HG03571 (cell line): Measurements from ENCODE around the gene CAPG.

Source experiments
- ATAC-seq: cut with Tn5 transposase; IDR thresholded peaks from one replicate; pipeline ENCODE4 v1.9.1; 2021; ENCODE audit not compliant: unreplicated experiment

Gene CAPG

GRCh38 chr2:85439025-85439472 lies 28.9 kb upstream of the CAPG start:
- no peak for ATAC-seq

GRCh38 chr2:85438201-85439024 lies 28.2 kb upstream of the CAPG start:
- no peak for ATAC-seq

GRCh38 chr2:85437488-85438200 lies 27.5 kb upstream of the CAPG start:
- peak; percentile 86 for ATAC-seq

GRCh38 chr2:85436836-85437487 lies 26.8 kb upstream of the CAPG start:
- no peak for ATAC-seq

GRCh38 chr2:85435981-85436835 lies 26.0 kb upstream of the CAPG start:
- ATAC-seq: no peak

- ATAC-seq: no peak
These were observed 25.2 kb upstream of the CAPG start for GRCh38 chr2:85435220-85435958.

GRCh38 chr2:85434696-85435095 lies 24.5 kb upstream of the CAPG start:
- ATAC-seq: no peak

GRCh38 chr2:85433511-85434089 lies 23.4 kb upstream of the CAPG start:
- no peak for ATAC-seq

- no peak for ATAC-seq
These were observed 21.5 kb upstream of the CAPG start for GRCh38 chr2:85431570-85432205.

GRCh38 chr2:85430752-85431569 lies 20.8 kb upstream of the CAPG start:
- ATAC-seq: no peak

GRCh38 chr2:85429924-85430289 lies 19.7 kb upstream of the CAPG start:
- no peak for ATAC-seq

GRCh38 chr2:85429213-85429923 lies 19.2 kb upstream of the CAPG start:
- ATAC-seq: no peak

- ATAC-seq: no peak
These were observed 18.2 kb upstream of the CAPG start for GRCh38 chr2:85428343-85428881.

- ATAC-seq: no peak
These were observed 17.2 kb upstream of the CAPG start for GRCh38 chr2:85427300-85427835.

- ATAC-seq: no peak
These were observed 15.4 kb upstream of the CAPG start for GRCh38 chr2:85425588-85425987.

GRCh38 chr2:85423525-85423924 lies 13.4 kb upstream of the CAPG start:
- ATAC-seq: no peak

- ATAC-seq: no peak
These were observed 11.9 kb upstream of the CAPG start for GRCh38 chr2:85422072-85422457.
